Measurements from ENCODE around the gene MR1.

The MR1 gene

GRCh38 chr1:181064702-181065101 lies 30.9 kb downstream of the MR1 start:
- no peak for DNase-seq

GRCh38 chr1:181073638-181074037 lies 39.9 kb downstream of the MR1 start:
- DNase-seq: no peak

GRCh38 chr1:181075766-181076350 lies 42.1 kb downstream of the MR1 start:
- DNase-seq: no peak

GRCh38 chr1:181076852-181077251 lies 43.1 kb downstream of the MR1 start:
- DNase-seq: no peak

- no peak for DNase-seq
These were observed 43.9 kb downstream of the MR1 start for GRCh38 chr1:181077576-181078242.

- no peak for DNase-seq
These were observed 45.6 kb downstream of the MR1 start for GRCh38 chr1:181079382-181079781.

- DNase-seq: no peak
These were observed 46.1 kb downstream of the MR1 start for GRCh38 chr1:181079920-181080319.

GRCh38 chr1:181080556-181080955 lies 46.8 kb downstream of the MR1 start:
- no peak for DNase-seq

- DNase-seq: no peak
These were observed 47.6 kb downstream of the MR1 start for GRCh38 chr1:181081395-181081794.

GRCh38 chr1:181083842-181084605 lies 50.2 kb downstream of the MR1 start:
- DNase-seq: no peak

GRCh38 chr1:181084606-181084969 lies 50.8 kb downstream of the MR1 start:
- DNase-seq: no peak

- DNase-seq: no peak
These were observed 52.3 kb downstream of the MR1 start for GRCh38 chr1:181086091-181086490.

- no peak for DNase-seq
These were observed 53.1 kb downstream of the MR1 start for GRCh38 chr1:181086926-181087325.

GRCh38 chr1:181087400-181087901 lies 53.7 kb downstream of the MR1 start:
- DNase-seq: no peak

- DNase-seq: peak; percentile 98
These were observed 54.6 kb downstream of the MR1 start, which contains the start of gene IER5 for GRCh38 chr1:181088079-181089016. Gene IER5, plus strand, starts transcription at chr1:181088700. Its CDS starts 203 bp downstream, at chr1:181088903.

GRCh38 chr1:181089017-181089675 lies 55.4 kb downstream of the MR1 start:
- DNase-seq: peak; percentile 48

- DNase-seq: peak; percentile 81
These were observed 56.1 kb downstream of the MR1 start for GRCh38 chr1:181089676-181090544.

GRCh38 chr1:181090641-181091126 lies 56.9 kb downstream of the MR1 start:
- DNase-seq: no peak

- no peak for DNase-seq
These were observed 57.7 kb downstream of the MR1 start for GRCh38 chr1:181091309-181092040.

- DNase-seq: no peak
These were observed 58.3 kb downstream of the MR1 start for GRCh38 chr1:181092056-181092455.
